ENCODE measurements around the gene SLC29A1. TPM values are rescaled to one million over a fixed set of nuclear protein-coding genes. Genes with fewer than 3 reads are reported as not detected.

The SLC29A1 gene
- polyA plus RNA-seq, 1 donor, result 47.4 TPM

DNA sequence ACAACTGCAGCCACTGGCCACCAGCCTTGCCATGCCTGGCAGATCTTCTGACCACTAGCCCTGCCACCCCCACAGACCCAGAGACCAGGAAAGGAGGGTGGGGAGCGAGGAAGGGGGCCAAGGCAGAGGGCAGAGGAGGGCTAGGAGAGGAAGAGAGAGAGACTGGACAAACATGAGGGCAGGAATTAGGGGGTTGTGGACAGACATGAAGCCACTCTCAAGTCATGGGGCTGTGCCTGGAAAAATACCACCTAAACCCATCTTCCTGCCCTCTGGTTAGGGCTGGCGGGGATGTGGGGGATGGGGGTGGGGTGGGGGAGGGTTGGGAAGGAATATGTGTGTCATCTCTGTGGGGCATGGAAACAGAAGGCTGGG lies 1.4 kb upstream of the SLC29A1 start:
- H3K9me3 ChIP-seq (ENCODE audit: control insufficient read depth, low read depth, low read length), result peaks cover 2% of the 10 kb centered on the region
- no peak for DNase-seq
- peaks cover 65% of the 10 kb centered on the region for H3K4me1 ChIP-seq (ENCODE audit: control insufficient read depth, insufficient read depth, low read length)
- peak overlapping the region; percentile 42 for H3K27ac ChIP-seq (ENCODE audit: low read length)
- H3K4me3 ChIP-seq (ENCODE audit: low read length), result no peak overlapping the region
- no CpG with 5 or more reads among the region's 2 CpGs for WGBS (ENCODE audit: insufficient coverage, low lambda C conversion rate)
- no peaks in the 10 kb centered on the region for H3K36me3 ChIP-seq (ENCODE audit: control insufficient read depth, insufficient read depth, low read length)
- peaks cover 2% of the 10 kb centered on the region for H3K27me3 ChIP-seq (ENCODE audit: control insufficient read depth, insufficient read depth, low read length)

DNA sequence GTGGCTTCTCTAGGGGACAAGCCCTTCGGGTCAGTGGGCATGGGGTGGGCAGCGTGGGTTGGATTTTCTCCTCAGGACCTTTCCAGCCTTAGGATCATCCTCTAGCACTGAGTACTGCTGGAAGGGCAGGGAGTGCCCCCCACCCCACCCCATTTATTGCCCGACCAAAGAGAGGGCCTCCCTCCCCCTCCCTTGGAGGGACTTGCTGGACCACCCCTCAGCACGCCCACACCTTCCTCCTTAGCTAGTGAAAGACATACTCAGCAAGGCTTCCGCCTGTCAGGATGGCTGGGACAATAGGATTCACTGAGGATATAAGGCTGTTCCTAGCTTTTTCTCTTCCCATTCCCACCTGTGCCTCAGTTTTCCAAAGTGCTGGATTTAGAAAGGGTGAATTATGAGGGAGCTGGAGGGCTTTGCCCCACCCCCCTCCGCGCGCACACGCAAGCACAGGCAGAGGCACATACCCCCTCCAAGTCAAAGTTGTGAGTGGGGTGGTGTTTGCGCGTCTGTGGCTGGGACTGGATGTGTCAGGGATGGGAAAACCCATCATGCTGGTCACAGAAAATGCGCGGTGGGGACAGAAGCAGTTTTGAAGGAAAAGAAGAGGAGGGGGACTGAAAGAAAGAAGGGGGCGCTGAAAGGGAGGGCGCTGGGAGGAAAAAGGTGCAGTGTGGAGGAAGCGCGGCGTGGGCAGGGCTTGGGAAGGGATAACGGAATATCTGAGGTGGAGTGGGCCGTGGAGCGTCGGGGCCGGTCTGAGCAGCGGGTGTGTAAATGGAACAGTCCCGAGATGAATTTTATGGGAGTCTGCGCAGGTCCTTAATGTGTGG lies 693 bp upstream of the SLC29A1 start:
- peaks cover 70% of the 10 kb centered on the region for H3K4me1 ChIP-seq (ENCODE audit: control insufficient read depth, insufficient read depth, low read length)
- H3K4me3 ChIP-seq (ENCODE audit: low read length), result peak overlapping the region; percentile 37
- peaks cover 2% of the 10 kb centered on the region for H3K27me3 ChIP-seq (ENCODE audit: control insufficient read depth, insufficient read depth, low read length)
- no peak for DNase-seq
- no peaks in the 10 kb centered on the region for H3K36me3 ChIP-seq (ENCODE audit: control insufficient read depth, insufficient read depth, low read length)
- no peaks in the 10 kb centered on the region for H3K9me3 ChIP-seq (ENCODE audit: control insufficient read depth, low read depth, low read length)
- H3K27ac ChIP-seq (ENCODE audit: low read length), result peak overlapping the region; percentile 26
- 19% methylated on average over 4 of the region's 26 CpGs for WGBS (ENCODE audit: insufficient coverage, low lambda C conversion rate)

DNA sequence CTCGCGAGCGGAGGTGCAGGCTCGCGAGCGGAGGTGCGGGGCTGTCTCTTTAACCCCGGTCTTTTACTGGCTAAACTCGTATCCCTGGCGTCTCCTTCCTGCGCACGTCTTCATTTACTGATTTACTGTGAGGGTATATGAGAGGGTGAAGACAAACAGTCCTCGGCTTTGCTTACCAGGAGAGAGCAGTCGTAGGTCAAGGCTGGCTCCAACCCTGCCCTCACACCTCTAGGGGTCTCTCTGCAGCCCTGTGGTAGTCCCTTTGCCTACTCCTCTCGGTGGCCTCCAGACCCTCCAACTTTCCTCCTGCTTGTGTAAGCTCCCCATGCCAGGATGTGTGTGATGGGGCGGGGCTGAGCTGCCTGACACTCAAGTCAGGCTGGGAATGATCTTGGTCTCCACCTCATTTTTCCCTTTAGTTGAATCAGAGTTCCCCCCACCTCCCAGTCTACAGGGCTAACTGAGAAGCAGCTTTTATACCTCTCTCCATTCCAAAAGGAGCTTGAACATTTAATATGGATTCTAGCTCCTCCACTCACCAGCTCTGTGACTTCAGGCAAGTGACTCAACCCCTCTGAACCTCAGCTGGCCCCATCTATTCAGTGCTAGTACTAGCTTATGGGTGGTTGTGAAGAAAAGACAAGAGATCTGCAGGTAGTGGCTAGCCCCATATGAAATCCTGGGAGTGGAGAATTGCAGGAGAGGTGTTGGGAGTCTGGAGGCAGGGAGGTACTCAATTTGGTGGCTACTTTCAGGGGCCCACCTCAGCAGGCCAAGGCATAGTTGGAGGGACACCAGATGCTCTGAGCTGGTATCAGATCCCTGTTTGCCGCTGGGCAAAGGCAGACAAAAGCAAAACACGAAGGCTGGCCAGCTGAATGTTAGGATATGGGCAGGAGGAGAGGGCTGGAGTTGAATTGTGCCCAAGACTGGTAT lies 902 bp downstream of the SLC29A1 start:
- Histone ChIP-seq H3K36me3 (ENCODE audit: control insufficient read depth, insufficient read depth, low read length) (peaks cover 9% of the 10 kb centered on the region), H3K4me1 (ENCODE audit: control insufficient read depth, insufficient read depth, low read length) (peaks cover 67% of the 10 kb centered on the region), H3K27me3 (ENCODE audit: control insufficient read depth, insufficient read depth, low read length) (peaks cover 2% of the 10 kb centered on the region), H3K27ac (ENCODE audit: low read length) (peak overlapping the region; percentile 13), H3K4me3 (ENCODE audit: low read length) (peak overlapping the region; percentile 37), H3K9me3 (ENCODE audit: control insufficient read depth, low read depth, low read length) (no peaks in the 10 kb centered on the region)
- 67% methylated on average over 1 of the region's 18 CpGs for WGBS (ENCODE audit: insufficient coverage, low lambda C conversion rate)
- peak in 1 of 2 donors; percentile 56 for DNase-seq

DNA sequence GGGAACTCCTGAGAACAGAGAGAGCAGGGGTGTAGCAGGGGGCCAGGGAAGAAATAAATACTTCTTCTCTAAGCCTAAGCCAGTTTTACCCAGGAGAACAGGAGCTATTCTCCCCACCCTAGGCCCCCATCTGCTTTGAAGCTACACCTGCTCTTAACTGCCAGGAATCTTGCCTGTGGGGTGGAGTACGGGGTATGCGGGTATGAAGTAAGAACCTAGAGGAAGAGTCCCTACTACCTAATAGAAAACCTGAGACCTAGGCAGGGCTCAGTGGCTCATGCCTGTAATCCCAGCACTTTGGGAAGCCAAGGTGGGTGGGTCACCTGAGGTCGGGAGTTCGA lies 1.5 kb downstream of the SLC29A1 start:
- peaks cover 2% of the 10 kb centered on the region for H3K27me3 ChIP-seq (ENCODE audit: control insufficient read depth, insufficient read depth, low read length)
- WGBS (ENCODE audit: insufficient coverage, low lambda C conversion rate), result no CpG with 5 or more reads among the region's 4 CpGs
- no peak overlapping the region for H3K4me3 ChIP-seq (ENCODE audit: low read length)
- H3K4me1 ChIP-seq (ENCODE audit: control insufficient read depth, insufficient read depth, low read length), result peaks cover 66% of the 10 kb centered on the region
- no peaks in the 10 kb centered on the region for H3K9me3 ChIP-seq (ENCODE audit: control insufficient read depth, low read depth, low read length)
- H3K27ac ChIP-seq (ENCODE audit: low read length), result no peak overlapping the region
- H3K36me3 ChIP-seq (ENCODE audit: control insufficient read depth, insufficient read depth, low read length), result peaks cover 12% of the 10 kb centered on the region
- DNase-seq, result peak in 1 of 2 donors; percentile 35

DNA sequence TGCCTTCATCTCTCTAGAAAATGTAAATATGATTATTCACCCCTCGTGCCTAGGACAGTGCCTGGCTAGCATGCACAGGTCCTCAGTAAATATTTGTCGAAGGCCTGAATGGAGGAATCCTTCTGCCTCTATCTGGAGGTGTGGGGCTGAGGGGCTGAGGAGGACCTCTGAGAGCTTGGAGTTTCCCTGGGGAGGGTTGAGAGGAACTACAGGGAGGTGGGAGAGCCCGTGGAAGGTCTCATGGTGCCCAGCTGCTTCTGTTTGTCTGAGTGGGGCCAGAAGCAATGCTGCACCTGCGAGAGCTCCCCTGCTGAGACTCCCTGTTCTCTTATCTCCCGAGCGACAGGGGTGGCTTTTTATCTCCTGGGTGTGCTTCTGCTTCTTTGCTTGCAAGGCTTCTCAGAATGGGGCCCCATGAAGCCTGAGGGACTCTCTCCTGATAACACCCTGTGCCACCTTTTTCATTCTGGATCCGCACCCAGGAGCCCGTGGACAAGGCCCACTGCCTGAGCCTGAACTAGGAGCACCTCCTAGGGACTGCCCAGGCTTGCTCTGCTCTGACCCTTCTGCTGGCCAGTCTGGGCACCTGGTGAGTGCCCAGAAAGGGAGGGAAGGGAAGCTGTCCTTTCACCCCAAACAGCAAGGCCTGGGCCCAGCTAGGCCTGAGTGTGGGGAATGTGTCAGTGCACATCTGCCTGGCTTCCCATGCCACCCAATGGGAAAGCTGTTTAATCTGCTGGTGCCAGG lies 2.4 kb downstream of the SLC29A1 start:
- H3K4me1 ChIP-seq (ENCODE audit: control insufficient read depth, insufficient read depth, low read length), result peaks cover 66% of the 10 kb centered on the region
- H3K36me3 ChIP-seq (ENCODE audit: control insufficient read depth, insufficient read depth, low read length), result peaks cover 16% of the 10 kb centered on the region
- peak in 1 of 2 donors; percentile 71 for DNase-seq
- H3K27me3 ChIP-seq (ENCODE audit: control insufficient read depth, insufficient read depth, low read length), result peaks cover 2% of the 10 kb centered on the region
- H3K27ac ChIP-seq (ENCODE audit: low read length), result peak overlapping the region; percentile 6
- no CpG with 5 or more reads among the region's 8 CpGs for WGBS (ENCODE audit: insufficient coverage, low lambda C conversion rate)
- H3K9me3 ChIP-seq (ENCODE audit: control insufficient read depth, low read depth, low read length), result no peaks in the 10 kb centered on the region
- H3K4me3 ChIP-seq (ENCODE audit: low read length), result no peak overlapping the region

DNA sequence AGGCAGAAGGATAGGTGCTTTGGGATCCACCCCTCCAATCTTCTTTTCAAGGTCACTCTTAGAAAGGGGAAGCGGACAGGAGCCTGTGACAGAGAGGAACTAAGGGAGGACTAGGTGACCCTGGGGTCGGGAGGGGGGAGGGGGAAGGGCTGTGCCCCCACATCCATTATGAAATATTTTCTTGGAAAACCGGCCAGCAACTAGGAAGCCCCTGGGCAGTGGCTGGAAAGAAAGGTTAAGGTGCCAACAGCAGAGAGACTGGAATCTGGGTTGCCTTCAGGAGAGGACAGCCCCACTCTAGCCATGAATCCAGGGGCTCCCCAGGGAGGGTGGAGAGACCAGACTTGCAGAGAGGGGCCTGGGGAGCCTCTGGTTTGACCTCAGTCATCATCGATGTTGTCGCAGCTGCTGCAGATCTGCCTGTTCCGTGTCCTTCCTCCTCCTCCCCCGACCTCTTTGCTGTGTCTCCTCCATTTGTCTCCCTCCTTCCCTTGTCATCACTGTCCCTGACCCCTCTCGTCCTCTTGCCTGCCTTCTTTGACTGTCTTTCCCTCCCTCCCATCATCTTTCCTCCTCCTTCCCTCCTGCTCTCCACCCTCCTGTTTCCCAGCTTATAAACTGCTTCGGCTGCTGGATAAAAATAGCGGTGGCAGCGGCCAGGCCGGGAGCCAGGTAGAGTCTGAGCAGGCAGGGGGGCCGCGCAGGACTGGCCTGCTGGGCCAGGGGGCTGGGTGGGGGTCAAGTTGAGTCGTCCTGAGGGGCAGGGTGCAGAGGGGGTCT lies 3.2 kb downstream of the SLC29A1 start:
- DNase-seq, result peak in 1 of 2 donors; percentile 24
- Histone ChIP-seq H3K36me3 (ENCODE audit: control insufficient read depth, insufficient read depth, low read length) (peaks cover 19% of the 10 kb centered on the region), H3K27me3 (ENCODE audit: control insufficient read depth, insufficient read depth, low read length) (peaks cover 2% of the 10 kb centered on the region), H3K9me3 (ENCODE audit: control insufficient read depth, low read depth, low read length) (no peaks in the 10 kb centered on the region), H3K4me3 (ENCODE audit: low read length) (no peak overlapping the region), H3K27ac (ENCODE audit: low read length) (peak overlapping the region; percentile 6), H3K4me1 (ENCODE audit: control insufficient read depth, insufficient read depth, low read length) (peaks cover 59% of the 10 kb centered on the region)
- 38% methylated on average over 3 of the region's 15 CpGs for WGBS (ENCODE audit: insufficient coverage, low lambda C conversion rate)

DNA sequence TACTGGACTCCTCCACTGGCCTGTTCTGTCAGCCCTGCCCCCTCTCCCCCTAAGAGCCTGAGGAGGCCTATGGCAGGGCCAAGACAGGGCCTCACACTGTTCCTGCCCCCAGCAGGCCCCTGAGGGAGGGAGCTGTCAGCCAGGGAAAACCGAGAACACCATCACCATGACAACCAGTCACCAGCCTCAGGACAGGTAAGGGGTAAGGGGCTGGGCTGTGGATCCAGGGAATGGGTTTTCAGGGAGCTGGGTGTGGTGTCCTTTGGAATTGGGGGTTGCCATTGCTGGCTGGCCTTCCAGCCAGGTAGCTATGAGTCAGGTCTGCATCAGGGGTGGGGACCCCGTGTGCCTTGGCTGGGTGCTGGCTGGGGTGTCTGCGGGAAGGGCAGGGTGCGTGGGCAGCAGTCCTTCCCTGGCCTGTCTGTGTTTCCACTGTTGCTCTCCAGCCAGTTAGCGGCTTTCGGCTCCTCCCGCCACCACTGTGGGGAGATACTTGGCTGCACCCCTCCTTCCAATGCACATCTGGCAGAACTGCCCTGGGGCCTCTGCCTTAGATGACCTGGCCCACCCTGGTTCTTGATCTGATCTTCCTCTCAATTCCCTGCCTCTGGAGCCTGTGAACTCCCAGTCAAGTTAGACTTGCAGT lies 3.9 kb downstream of the SLC29A1 start:
- Histone ChIP-seq H3K9me3 (ENCODE audit: control insufficient read depth, low read depth, low read length) (no peaks in the 10 kb centered on the region), H3K27ac (ENCODE audit: low read length) (no peak overlapping the region), H3K4me1 (ENCODE audit: control insufficient read depth, insufficient read depth, low read length) (peaks cover 54% of the 10 kb centered on the region), H3K27me3 (ENCODE audit: control insufficient read depth, insufficient read depth, low read length) (peaks cover 2% of the 10 kb centered on the region), H3K4me3 (ENCODE audit: low read length) (no peak overlapping the region), H3K36me3 (ENCODE audit: control insufficient read depth, insufficient read depth, low read length) (peaks cover 24% of the 10 kb centered on the region)
- DNase-seq, result peak in 1 of 2 donors; percentile 55
- no CpG with 5 or more reads among the region's 7 CpGs for WGBS (ENCODE audit: insufficient coverage, low lambda C conversion rate)

DNA sequence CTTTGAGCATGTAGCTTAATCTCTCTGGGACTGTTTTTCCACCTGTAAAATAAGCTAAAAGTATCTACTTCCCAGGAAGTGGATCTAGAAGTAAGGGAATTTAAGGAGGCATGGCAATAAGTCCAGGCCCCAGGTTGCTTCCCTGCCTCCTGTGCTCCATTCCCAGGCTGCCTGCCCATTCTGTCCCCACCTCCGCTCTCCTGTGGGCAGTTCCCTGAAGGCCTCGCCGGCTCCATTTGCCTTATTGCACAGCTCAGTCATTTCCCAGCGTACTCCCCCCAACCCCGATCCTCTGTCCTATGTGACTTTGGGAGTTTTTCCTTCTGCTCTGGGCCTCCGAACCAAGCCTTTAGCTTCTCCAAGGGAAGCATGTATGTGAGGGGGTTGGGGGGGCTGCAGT lies 4.6 kb downstream of the SLC29A1 start:
- no peak for DNase-seq
- H3K9me3 ChIP-seq (ENCODE audit: control insufficient read depth, low read depth, low read length), result no peaks in the 10 kb centered on the region
- H3K4me3 ChIP-seq (ENCODE audit: low read length), result no peak overlapping the region
- peaks cover 49% of the 10 kb centered on the region for H3K4me1 ChIP-seq (ENCODE audit: control insufficient read depth, insufficient read depth, low read length)
- no CpG with 5 or more reads among the region's 6 CpGs for WGBS (ENCODE audit: insufficient coverage, low lambda C conversion rate)
- peaks cover under 1% of the 10 kb centered on the region for H3K27me3 ChIP-seq (ENCODE audit: control insufficient read depth, insufficient read depth, low read length)
- H3K36me3 ChIP-seq (ENCODE audit: control insufficient read depth, insufficient read depth, low read length), result peaks cover 24% of the 10 kb centered on the region
- H3K27ac ChIP-seq (ENCODE audit: low read length), result no peak overlapping the region

DNA sequence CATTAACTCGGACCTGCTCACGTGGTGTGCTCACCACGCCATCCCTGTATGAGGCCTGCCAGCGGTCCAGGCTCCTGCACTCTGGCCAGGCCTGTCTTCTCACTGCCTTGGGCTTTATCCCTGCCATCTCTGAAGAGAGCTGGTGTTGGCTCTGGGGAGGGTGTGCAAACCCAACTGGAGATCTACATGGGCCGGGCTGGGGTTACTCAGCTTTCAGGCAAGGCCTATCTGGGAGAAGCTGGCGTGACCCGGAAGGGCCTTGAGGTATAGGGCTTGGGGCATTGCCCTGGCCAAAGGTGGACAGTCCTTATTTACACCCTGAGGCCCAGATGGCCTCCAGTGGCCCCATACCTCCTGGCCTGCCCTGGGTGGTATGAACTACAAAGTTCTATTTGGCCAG lies 5.0 kb downstream of the SLC29A1 start:
- no peak for DNase-seq
- no peak overlapping the region for H3K4me3 ChIP-seq (ENCODE audit: low read length)
- peaks cover 48% of the 10 kb centered on the region for H3K4me1 ChIP-seq (ENCODE audit: control insufficient read depth, insufficient read depth, low read length)
- H3K9me3 ChIP-seq (ENCODE audit: control insufficient read depth, low read depth, low read length), result no peaks in the 10 kb centered on the region
- H3K27ac ChIP-seq (ENCODE audit: low read length), result no peak overlapping the region
- WGBS (ENCODE audit: insufficient coverage, low lambda C conversion rate), result no CpG with 5 or more reads among the region's 7 CpGs
- H3K27me3 ChIP-seq (ENCODE audit: control insufficient read depth, insufficient read depth, low read length), result no peaks in the 10 kb centered on the region
- peaks cover 28% of the 10 kb centered on the region for H3K36me3 ChIP-seq (ENCODE audit: control insufficient read depth, insufficient read depth, low read length)

All from large intestine (tissue), 3 donors.